ENCODE results near the gene GSTM2.

GSTM2 gene

GRCh38 chr1:109649491-109649914 is 18.4 kb upstream of the GSTM2 start:
- TF ChIP-seq GATA2 (IDR thresholded peaks at IDR 0.05; ENCODE audit: low read depth, low read length) (no peak), GATA3 (IDR thresholded peaks at IDR 0.05; ENCODE audit: low read depth, low read length) (no peak)

- TF ChIP-seq GATA3 (IDR thresholded peaks at IDR 0.05; ENCODE audit: low read depth, low read length) (no peak), GATA2 (IDR thresholded peaks at IDR 0.05; ENCODE audit: low read depth, low read length) (no peak)
Measured at GRCh38 chr1:109650609-109651008, 17.2 kb upstream of the GSTM2 start.

- TF ChIP-seq GATA3 (IDR thresholded peaks at IDR 0.05; ENCODE audit: low read depth, low read length) (no peak), GATA2 (IDR thresholded peaks at IDR 0.05; ENCODE audit: low read depth, low read length) (no peak)
Measured at GRCh38 chr1:109652402-109652801, 15.5 kb upstream of the GSTM2 start.

DNA sequence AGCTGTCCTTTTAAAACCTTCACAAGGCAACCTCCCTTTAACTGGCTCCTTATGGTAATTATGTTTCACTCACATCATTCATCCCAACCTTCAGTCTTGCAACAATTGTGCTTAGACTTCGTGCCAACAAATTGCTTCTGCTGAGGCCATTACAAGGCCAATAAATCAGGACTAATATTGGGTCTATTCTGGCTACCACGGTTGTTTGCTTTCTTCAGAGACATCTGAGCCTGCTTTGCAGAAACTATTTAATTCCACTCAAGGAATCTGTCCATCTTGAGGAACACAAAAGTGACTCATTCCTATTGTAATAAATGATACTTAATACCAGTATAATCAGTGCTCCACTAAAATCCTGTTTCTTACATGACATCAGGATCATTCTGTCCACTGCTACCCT is 14.6 kb upstream of the GSTM2 start:
- TF ChIP-seq GATA2 (IDR thresholded peaks at IDR 0.05; ENCODE audit: low read depth, low read length) (no peak), GATA3 (IDR thresholded peaks at IDR 0.05; ENCODE audit: low read depth, low read length) (no peak)

GRCh38 chr1:109654519-109654918 is 13.3 kb upstream of the GSTM2 start:
- no peak for TF ChIP-seq GATA3 (IDR thresholded peaks at IDR 0.05; ENCODE audit: low read depth, low read length)
- no peak for TF ChIP-seq GATA2 (IDR thresholded peaks at IDR 0.05; ENCODE audit: low read depth, low read length)

GRCh38 chr1:109655615-109656519 is 12.0 kb upstream of the GSTM2 start, which contains the start of gene GSTM4:
Gene GSTM4, plus strand, starts transcription at chr1:109656099. Its CDS starts 291 bp downstream, at chr1:109656390.
- no peak for TF ChIP-seq GATA2 (IDR thresholded peaks at IDR 0.05; ENCODE audit: low read depth, low read length)
- no peak for TF ChIP-seq GATA3 (IDR thresholded peaks at IDR 0.05; ENCODE audit: low read depth, low read length)

GRCh38 chr1:109657395-109657794 is 10.5 kb upstream of the GSTM2 start:
- TF ChIP-seq GATA3 (IDR thresholded peaks at IDR 0.05; ENCODE audit: low read depth, low read length) = no peak
- TF ChIP-seq GATA2 (IDR thresholded peaks at IDR 0.05; ENCODE audit: low read depth, low read length) = no peak

- TF ChIP-seq GATA2 (IDR thresholded peaks at IDR 0.05; ENCODE audit: low read depth, low read length) (no peak), GATA3 (IDR thresholded peaks at IDR 0.05; ENCODE audit: low read depth, low read length) (no peak)
Measured at GRCh38 chr1:109657970-109658369, 9.9 kb upstream of the GSTM2 start.

DNA sequence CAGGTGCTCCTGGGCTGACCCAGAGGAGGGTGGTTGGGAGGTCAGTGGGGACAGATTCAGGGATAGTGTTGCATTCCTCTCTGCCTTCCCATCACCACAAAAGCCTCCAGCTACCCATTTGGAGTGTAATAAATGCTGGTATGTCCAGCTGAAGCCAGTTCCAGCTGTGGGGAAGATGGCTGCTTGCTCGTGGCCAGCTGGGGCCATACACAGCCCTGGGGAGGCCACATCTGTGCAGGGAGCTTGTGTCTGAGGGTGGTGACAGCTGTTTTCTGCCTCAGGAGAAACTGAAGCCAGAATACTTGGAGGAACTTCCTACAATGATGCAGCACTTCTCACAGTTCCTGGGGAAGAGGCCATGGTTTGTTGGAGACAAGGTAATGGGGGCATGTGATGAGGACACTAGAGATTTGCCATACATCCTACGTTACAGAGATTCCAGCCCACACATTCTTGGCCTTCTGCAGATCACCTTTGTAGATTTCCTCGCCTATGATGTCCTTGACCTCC is 9.3 kb upstream of the GSTM2 start:
- no peak for TF ChIP-seq GATA3 (IDR thresholded peaks at IDR 0.05; ENCODE audit: low read depth, low read length)
- no peak for TF ChIP-seq GATA2 (IDR thresholded peaks at IDR 0.05; ENCODE audit: low read depth, low read length)

GRCh38 chr1:109659145-109659544 is 8.7 kb upstream of the GSTM2 start:
- TF ChIP-seq GATA2 (IDR thresholded peaks at IDR 0.05; ENCODE audit: low read depth, low read length) = no peak
- no peak for TF ChIP-seq GATA3 (IDR thresholded peaks at IDR 0.05; ENCODE audit: low read depth, low read length)

DNA sequence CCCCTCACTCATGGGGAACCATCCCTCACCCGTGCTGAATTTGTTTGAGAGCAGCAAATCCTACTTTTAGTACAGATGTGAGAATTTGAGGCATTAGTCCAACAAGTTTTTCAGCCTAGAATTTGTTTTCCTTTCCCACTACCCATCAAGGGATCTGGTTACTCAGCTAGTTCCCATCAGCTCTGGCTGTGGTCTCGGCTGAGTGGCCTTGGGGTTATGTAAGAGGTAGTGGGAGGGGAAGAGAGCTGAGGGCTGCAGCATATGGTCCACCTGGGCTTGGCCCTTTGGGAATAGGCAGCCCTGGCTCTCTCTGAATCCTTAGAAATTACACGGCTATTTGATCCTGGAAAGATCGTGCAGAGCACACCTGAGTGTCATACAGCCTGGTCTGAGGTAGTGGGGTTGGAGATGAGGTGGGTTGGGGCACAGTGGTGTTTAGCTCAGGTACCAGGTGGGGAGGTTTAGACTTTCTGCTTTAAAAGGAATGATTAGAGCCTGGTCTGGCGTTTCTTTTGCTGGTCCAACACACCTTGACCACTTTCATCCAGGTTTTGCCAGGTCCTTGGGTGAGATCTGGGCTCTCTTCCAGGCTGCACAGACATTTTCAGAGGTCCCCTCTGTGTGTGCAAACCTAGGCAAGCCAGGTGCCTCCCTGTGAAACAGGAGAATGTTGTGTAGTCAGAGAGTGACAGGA is 7.7 kb upstream of the GSTM2 start:
- TF ChIP-seq GATA3 (IDR thresholded peaks at IDR 0.05; ENCODE audit: low read depth, low read length) (no peak), GATA2 (IDR thresholded peaks at IDR 0.05; ENCODE audit: low read depth, low read length) (no peak)

DNA sequence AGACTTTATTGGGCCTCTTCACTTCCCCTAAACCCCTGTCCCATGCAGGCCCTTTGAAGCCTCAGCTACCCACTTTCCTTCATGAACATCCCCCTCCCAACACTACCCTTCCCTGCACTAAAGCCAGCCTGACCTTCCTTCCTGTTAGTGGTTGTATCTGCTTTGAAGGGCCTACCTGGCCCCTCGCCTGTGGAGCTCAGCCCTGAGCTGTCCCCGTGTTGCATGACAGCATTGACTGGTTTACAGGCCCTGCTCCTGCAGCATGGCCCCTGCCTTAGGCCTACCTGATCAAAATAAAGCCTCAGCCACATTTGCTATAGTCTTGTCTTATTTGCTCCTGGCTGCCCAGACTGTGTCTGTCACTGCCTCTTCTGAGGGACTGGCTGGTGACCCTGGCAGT is 6.5 kb upstream of the GSTM2 start:
- no peak for TF ChIP-seq GATA2 (IDR thresholded peaks at IDR 0.05; ENCODE audit: low read depth, low read length)
- TF ChIP-seq GATA3 (IDR thresholded peaks at IDR 0.05; ENCODE audit: low read depth, low read length) = no peak

GRCh38 chr1:109664671-109665070 is 3.2 kb upstream of the GSTM2 start:
- TF ChIP-seq GATA2 (IDR thresholded peaks at IDR 0.05; ENCODE audit: low read depth, low read length) (no peak), GATA3 (IDR thresholded peaks at IDR 0.05; ENCODE audit: low read depth, low read length) (no peak)

GRCh38 chr1:109668123-109668775 is 392 bp downstream of the GSTM2 start:
- TF ChIP-seq GATA2 (IDR thresholded peaks at IDR 0.05; ENCODE audit: low read depth, low read length) (no peak), GATA3 (IDR thresholded peaks at IDR 0.05; ENCODE audit: low read depth, low read length) (no peak)

Data from SH-SY5Y (cell line).